Measurements from ENCODE around the gene KIF4A. TPM values are rescaled to one million over a fixed set of nuclear protein-coding genes. Genes with fewer than 3 reads are reported as not detected.
A peak's percentile ranks its signal among the peaks of the same experiment; 100 is the strongest.
"Not testable (repeated sequence)": the region's sequence is repeated elsewhere in the genome, so short reads cannot be mapped to it uniquely, and the experiment has no call there.

The KIF4A gene, protein sequence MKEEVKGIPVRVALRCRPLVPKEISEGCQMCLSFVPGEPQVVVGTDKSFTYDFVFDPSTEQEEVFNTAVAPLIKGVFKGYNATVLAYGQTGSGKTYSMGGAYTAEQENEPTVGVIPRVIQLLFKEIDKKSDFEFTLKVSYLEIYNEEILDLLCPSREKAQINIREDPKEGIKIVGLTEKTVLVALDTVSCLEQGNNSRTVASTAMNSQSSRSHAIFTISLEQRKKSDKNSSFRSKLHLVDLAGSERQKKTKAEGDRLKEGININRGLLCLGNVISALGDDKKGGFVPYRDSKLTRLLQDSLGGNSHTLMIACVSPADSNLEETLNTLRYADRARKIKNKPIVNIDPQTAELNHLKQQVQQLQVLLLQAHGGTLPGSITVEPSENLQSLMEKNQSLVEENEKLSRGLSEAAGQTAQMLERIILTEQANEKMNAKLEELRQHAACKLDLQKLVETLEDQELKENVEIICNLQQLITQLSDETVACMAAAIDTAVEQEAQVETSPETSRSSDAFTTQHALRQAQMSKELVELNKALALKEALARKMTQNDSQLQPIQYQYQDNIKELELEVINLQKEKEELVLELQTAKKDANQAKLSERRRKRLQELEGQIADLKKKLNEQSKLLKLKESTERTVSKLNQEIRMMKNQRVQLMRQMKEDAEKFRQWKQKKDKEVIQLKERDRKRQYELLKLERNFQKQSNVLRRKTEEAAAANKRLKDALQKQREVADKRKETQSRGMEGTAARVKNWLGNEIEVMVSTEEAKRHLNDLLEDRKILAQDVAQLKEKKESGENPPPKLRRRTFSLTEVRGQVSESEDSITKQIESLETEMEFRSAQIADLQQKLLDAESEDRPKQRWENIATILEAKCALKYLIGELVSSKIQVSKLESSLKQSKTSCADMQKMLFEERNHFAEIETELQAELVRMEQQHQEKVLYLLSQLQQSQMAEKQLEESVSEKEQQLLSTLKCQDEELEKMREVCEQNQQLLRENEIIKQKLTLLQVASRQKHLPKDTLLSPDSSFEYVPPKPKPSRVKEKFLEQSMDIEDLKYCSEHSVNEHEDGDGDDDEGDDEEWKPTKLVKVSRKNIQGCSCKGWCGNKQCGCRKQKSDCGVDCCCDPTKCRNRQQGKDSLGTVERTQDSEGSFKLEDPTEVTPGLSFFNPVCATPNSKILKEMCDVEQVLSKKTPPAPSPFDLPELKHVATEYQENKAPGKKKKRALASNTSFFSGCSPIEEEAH
- total RNA-seq (under 1 TPM in 3 of 4 donors, not detected in 1; 0.07 to 0.15 (median 0.08) TPM), polyA plus RNA-seq (under 1 TPM in 2 of 3 donors, not detected in 1; 0.04 TPM)
- long read RNA-seq, donor 1: 0 reads
- long read RNA-seq, donor 2: 0 reads

DNA sequence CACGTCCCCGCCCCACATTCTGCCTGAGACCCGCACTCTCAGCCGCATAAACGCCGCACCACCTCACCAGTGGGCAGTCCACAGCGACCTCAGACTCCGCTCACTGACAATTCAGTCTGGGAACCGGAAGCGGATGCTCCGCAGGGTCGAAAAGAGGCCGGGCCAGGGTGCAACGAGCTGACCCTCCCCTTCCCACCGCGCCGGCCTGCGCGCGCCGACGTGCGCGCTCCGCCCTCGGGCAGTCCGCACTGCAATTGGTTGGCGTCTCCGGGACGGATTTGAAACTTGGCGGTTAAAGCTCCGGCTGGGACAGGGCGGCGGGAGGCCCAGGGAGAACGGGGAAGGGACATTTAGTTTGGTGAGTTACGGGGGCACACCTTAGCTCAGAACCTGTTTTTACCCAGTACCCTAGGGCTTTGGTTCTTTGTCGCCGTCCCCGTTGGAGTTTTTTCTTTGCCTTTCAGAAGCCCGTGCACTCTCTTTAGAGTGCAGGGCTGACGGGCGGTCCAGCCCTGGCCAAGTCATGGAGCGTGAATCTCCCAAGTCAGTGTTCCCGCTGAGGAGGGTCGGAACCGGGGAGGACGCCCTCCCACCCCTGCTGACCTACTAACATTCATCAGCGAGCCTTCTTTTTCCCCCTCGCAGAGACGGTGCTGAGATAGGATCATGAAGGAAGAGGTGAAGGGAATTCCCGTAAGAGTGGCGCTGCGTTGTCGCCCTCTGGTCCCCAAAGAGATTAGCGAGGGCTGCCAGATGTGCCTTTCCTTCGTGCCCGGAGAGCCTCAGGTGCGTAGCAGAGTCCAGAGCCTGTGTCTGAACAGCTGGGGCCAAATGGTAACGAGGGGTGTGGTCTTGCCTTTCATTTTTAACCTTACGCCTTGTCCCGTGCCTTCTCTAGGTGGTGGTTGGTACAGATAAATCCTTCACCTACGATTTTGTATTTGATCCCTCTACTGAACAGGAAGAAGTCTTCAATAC lies at the start of gene KIF4A, which contains the start of gene PDZD11:
Gene KIF4A, plus strand, starts transcription at position 312 of the 978 bp plus-strand sequence. Its CDS starts 355 bp downstream, at position 667.
Gene PDZD11, minus strand, starts transcription at position 135 of the 978 bp plus-strand sequence. CDS start 586 bp downstream, outside the sequence.
- peak; percentile 99 to 100 (median 100) for ATAC-seq
- WGBS, 3 donors: 0 to 32% (median 0%) methylated on average over 33 to 62 of the region's 62 CpGs

DNA sequence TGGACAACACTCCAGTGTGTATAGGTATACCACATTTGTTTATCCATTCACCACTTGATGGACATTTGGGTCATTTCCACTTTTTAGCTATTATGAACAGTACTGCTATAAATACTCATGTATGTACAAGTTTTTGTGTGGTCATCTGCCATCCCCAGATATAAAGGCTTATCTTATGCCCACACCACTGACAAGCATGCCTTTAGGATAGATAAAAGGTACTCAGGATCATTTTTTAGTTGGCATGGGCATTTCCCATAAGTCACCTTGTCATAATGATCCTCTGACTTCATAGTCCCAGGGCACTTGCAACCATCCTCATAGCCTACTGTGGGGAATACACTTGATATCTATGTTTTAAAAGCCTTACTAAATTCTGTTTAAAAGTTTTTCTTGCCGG lies 49.2 kb upstream of the KIF4A start:
- ATAC-seq: no peak
- H3K27ac ChIP-seq: no peak overlapping the region
- no peak for DNase-seq
- H3K4me1 ChIP-seq: no peaks in the 10 kb centered on the region
- 88 to 100% (median 91%) methylated on average over 1 of the region's 1 CpG for WGBS, 3 donors
- TF ChIP-seq, protein P1, sequence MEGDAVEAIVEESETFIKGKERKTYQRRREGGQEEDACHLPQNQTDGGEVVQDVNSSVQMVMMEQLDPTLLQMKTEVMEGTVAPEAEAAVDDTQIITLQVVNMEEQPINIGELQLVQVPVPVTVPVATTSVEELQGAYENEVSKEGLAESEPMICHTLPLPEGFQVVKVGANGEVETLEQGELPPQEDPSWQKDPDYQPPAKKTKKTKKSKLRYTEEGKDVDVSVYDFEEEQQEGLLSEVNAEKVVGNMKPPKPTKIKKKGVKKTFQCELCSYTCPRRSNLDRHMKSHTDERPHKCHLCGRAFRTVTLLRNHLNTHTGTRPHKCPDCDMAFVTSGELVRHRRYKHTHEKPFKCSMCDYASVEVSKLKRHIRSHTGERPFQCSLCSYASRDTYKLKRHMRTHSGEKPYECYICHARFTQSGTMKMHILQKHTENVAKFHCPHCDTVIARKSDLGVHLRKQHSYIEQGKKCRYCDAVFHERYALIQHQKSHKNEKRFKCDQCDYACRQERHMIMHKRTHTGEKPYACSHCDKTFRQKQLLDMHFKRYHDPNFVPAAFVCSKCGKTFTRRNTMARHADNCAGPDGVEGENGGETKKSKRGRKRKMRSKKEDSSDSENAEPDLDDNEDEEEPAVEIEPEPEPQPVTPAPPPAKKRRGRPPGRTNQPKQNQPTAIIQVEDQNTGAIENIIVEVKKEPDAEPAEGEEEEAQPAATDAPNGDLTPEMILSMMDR (IDR thresholded peaks at IDR 0.05): no peak
- H3K27me3 ChIP-seq (ENCODE audit: insufficient read depth in 3 of 3, low read length in 2 of 3): peaks cover 0 to 10% (median 0%) of the 10 kb centered on the region in 3 donors
- H3K4me3 ChIP-seq: no peak overlapping the region
- H3K36me3 ChIP-seq (ENCODE audit: insufficient read depth in 1 of 2, low read depth in 1 of 2): no peaks in the 10 kb centered on the region
- H3K9me3 ChIP-seq: no peaks in the 10 kb centered on the region
- intact Hi-C loops (cut with DNase I): no loop called here

More for the DNA sequence above, at the start of gene KIF4A, which contains the start of gene PDZD11:
- TF ChIP-seq, protein P1 (IDR thresholded peaks at IDR 0.05): no peak
- H3K4me1 ChIP-seq: no peaks in the 10 kb centered on the region
- H3K36me3 ChIP-seq (ENCODE audit: insufficient read depth in 1 of 2, low read depth in 1 of 2): peaks cover 0 to 33% of the 10 kb centered on the region in 2 donors
- H3K27ac ChIP-seq: peak within 1 kb of the TSS; percentile 68
- no peaks in the 10 kb centered on the region for H3K9me3 ChIP-seq
- peak; percentile 82 to 90 for DNase-seq
- H3K27me3 ChIP-seq (ENCODE audit: insufficient read depth in 3 of 3, low read length in 2 of 3): peaks cover 0 to 17% (median 0%) of the 10 kb centered on the region in 3 donors
- peak within 1 kb of the TSS; percentile 70 for H3K4me3 ChIP-seq
- intact Hi-C loops (cut with DNase I): loop anchor here in 1 of 2 donors (10.0 kb wide), 1 partner anchor 145 kb away; no protein-coding TSS in a partner anchor

DNA sequence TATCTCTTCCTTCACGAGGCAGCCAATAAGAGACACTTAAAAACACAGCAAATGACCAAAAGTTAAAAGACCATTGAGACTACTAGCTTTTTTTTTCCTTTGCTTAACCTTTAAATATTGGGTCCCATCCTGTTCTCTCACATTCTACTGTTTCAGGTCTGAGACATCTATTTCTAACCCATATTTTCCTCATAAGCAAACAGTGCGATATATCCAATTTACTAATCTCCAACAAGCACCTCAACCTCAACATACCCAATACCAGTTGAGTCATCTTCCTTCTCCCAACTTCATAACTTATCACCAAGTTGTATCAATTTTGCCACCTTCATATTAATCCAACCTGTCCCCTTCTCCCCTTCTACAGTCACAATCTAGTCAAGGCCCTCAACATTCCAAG lies 48.4 kb upstream of the KIF4A start:
- no peaks in the 10 kb centered on the region for H3K4me1 ChIP-seq
- intact Hi-C loops (cut with DNase I): no loop called here
- ATAC-seq (no peak), DNase-seq (no peak)
- no peak overlapping the region for H3K4me3 ChIP-seq
- 70 to 89% (median 77%) methylated on average over 2 of the region's 2 CpGs for WGBS, 3 donors
- H3K36me3 ChIP-seq (ENCODE audit: insufficient read depth in 1 of 2, low read depth in 1 of 2): no peaks in the 10 kb centered on the region
- H3K27ac ChIP-seq: no peak overlapping the region
- TF ChIP-seq, protein P1 (IDR thresholded peaks at IDR 0.05): no peak
- no peaks in the 10 kb centered on the region for H3K9me3 ChIP-seq
- H3K27me3 ChIP-seq (ENCODE audit: insufficient read depth in 3 of 3, low read length in 2 of 3): peaks cover 0 to 10% (median 0%) of the 10 kb centered on the region in 3 donors

DNA sequence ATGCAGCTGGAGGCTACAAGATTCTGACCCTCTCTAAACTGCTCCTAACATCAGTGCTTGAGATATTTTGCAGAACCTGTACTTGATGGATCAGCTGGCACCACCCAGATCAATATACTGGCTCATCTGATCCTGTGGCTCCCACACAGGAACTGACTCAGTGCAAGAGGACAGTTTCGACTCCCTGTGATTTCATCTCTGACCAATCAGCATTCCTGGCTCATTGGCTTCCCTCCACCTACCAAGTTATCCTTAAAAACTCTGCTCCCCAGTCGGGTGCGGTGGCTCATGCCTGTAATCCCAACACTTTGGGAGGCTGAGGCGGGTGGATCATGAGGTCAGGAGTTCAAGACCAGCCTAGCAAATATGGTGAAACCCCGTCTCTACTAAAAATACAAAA lies 46.3 kb upstream of the KIF4A start:
- H3K27ac ChIP-seq; ATAC-seq; intact Hi-C loops (cut with DNase I); H3K4me3 ChIP-seq; H3K36me3 ChIP-seq (ENCODE audit: insufficient read depth in 1 of 2, low read depth in 1 of 2); H3K9me3 ChIP-seq; H3K4me1 ChIP-seq; DNase-seq: not testable (repeated sequence)
- 70 to 78% (median 77%) methylated on average over 5 of the region's 5 CpGs for WGBS, 3 donors
- peaks cover 0 to 10% (median 0%) of the 10 kb centered on the region in 3 donors for H3K27me3 ChIP-seq (ENCODE audit: insufficient read depth in 3 of 3, low read length in 2 of 3)

All from psoas muscle (tissue), 8 donors.